K562 (cell line): ENCODE results near the gene MCAT. TPM values are rescaled to one million over a fixed set of nuclear protein-coding genes. Genes with fewer than 3 reads are reported as not detected.

ENCODE experiments used
- ATAC-seq: fragments of 200-7000 bp; cut with Tn5 transposase; 3 replicates; pipeline ENCODE4 v1.9.1; 2020; ENCODE audit warnings: moderate library complexity
- BruUV-seq: library from RNA; stranded (reverse); fragments of 400-500 nt; replicated peaks from 2 replicates; lab custom pipeline; 2021; lab: Mats Ljungman, UMichigan
- CTCF ChIA-PET: fragments of 300-600 bp; formaldehyde crosslinking; extraction: SDS; loops from one replicate; lab custom pipeline; 2021; ENCODE audit warnings: low intra/inter-chr PET ratio; lab: Yijun Ruan, JAX
- POLR2A ChIA-PET: fragments of 300-600, 350-650 bp; sonication (Branson Sonifier 250); formaldehyde crosslinking; extraction: SDS; loops from one replicate; lab custom pipeline; 2021; ENCODE audit warnings: antibody characterized with exemption, inconsistent platforms; lab: Yijun Ruan, JAX
- DNase-seq, 4 experiments: peaks; one replicate each; pipeline versions ENCODE4 v3.0.0 to v3.0.0-alpha.2; 2011 to 2018; ENCODE audit warnings: low spot score in 3 of 4, mixed read lengths in 3 of 4; ENCODE audit errors: extremely low read depth in 1 of 4
- FAIRE-seq: peaks from 2 replicates; lab custom pipeline; 2011; peaks lifted over from hg19 to GRCh38; lab: Jason Lieb, UNC
- H2AFZ ChIP-seq: 2 replicates; pipeline ENCODE4 v1.6.0; 2011; ENCODE audit warnings: low read depth, low read length, control low read depth, inconsistent platforms
- H3K27ac ChIP-seq: fragments of 200-600 bp; 3 replicates; pipeline ENCODE4 v1.8.0; 2011; ENCODE audit warnings: low read depth, mild to moderate bottlenecking, control low read depth, inconsistent platforms, low read length, moderate library complexity, mixed read lengths; ENCODE audit errors: extremely low read depth
- H3K27me3 ChIP-seq, 2 experiments: fragments of 300-600 bp in 1 of 2; 2 replicates in 1 of 2; 3 replicates in 1 of 2; pipeline versions ENCODE4 v1.6.0 to v1.8.0; 2011; ENCODE audit warnings: inconsistent platforms in 2 of 2, low read length in 2 of 2, mild to moderate bottlenecking in 1 of 2, mixed read lengths in 1 of 2, moderate library complexity in 1 of 2; ENCODE audit not compliant: control insufficient read depth in 2 of 2, insufficient read depth in 2 of 2
- H3K36me3 ChIP-seq: fragments of 300-600 bp; 3 replicates; pipeline ENCODE4 v1.8.0; 2011; ENCODE audit warnings: mild to moderate bottlenecking, low read length, inconsistent platforms; ENCODE audit not compliant: control insufficient read depth, insufficient read depth
- H3K4me1 ChIP-seq, 2 experiments: fragments of 200-600 bp in 1 of 2; replicated peaks in 1 of 2; 2 replicates in 1 of 2; 3 replicates in 1 of 2; pipeline versions ENCODE4 v1.5.1 to v1.8.0; 2011; ENCODE audit warnings: inconsistent platforms in 2 of 2, low read length in 2 of 2, mild to moderate bottlenecking in 1 of 2, mixed read lengths in 1 of 2, moderate library complexity in 1 of 2; ENCODE audit not compliant: control insufficient read depth in 2 of 2, insufficient read depth in 2 of 2
- H3K4me2 ChIP-seq: 2 replicates; pipeline ENCODE4 v1.6.1; 2011; ENCODE audit warnings: low read length, control low read depth, inconsistent platforms, mixed read lengths; ENCODE audit not compliant: insufficient read depth
- H3K4me3 ChIP-seq: fragments of 200-600 bp; sonication (generic), shearing (Covaris generic); 2 replicates; pipeline ENCODE4 v1.5.1; 2016; ENCODE audit warnings: control low read depth, inconsistent platforms
- H3K79me2 ChIP-seq: fragments of 200-600 bp; 3 replicates; pipeline ENCODE4 v1.8.0; 2011; ENCODE audit warnings: low read length, inconsistent platforms; ENCODE audit not compliant: control insufficient read depth, insufficient read depth
- H3K9ac ChIP-seq, 2 experiments: 2 replicates each; pipeline versions ENCODE4 v1.6.0 to v1.6.1; 2011; ENCODE audit warnings: low read depth in 2 of 2, low read length in 2 of 2, control low read depth in 1 of 2, inconsistent platforms in 1 of 2, mild to moderate bottlenecking in 1 of 2, mixed read lengths in 1 of 2; ENCODE audit not compliant: insufficient read depth in 1 of 2
- H3K9me1 ChIP-seq: one replicate; pipeline ENCODE4 v1.6.0; 2011; ENCODE audit warnings: inconsistent platforms, mild to moderate bottlenecking, low read length, moderate library complexity; ENCODE audit not compliant: control insufficient read depth, insufficient read depth
- H3K9me3 ChIP-seq: replicated peaks from 2 replicates; pipeline ENCODE4 v1.5.1; 2011; ENCODE audit warnings: low read depth, low read length, inconsistent platforms; ENCODE audit not compliant: control insufficient read depth, insufficient read depth
- H4K20me1 ChIP-seq: replicated peaks from 2 replicates; pipeline ENCODE4 v1.6.1; 2011; ENCODE audit warnings: low read length, inconsistent platforms, mixed read lengths; ENCODE audit not compliant: control insufficient read depth, insufficient read depth
- CHD1 ChIP-seq: fragments of 200-600 bp; sonication (generic); IDR thresholded peaks from one replicate; pipeline ENCODE4 v1.6.1; 2012; ENCODE audit warnings: mild to moderate bottlenecking, moderate library complexity, low read length, inconsistent platforms
- DMBX1 ChIP-seq: fragments of 250-450 bp; sonication (Bioruptor Pico); IDR thresholded peaks from 2 replicates; pipeline ENCODE4 v1.8.0; 2022; ENCODE audit warnings: inconsistent platforms, mild to moderate bottlenecking, moderate library complexity, borderline replicate concordance
- ELK3 ChIP-seq: fragments of 450-650 bp; formaldehyde crosslinking; IDR thresholded peaks from 2 replicates; pipeline ENCODE4 v1.4.0; 2020; ENCODE audit warnings: mild to moderate bottlenecking
- EWSR1 ChIP-seq: fragments of 450-650 bp; IDR thresholded peaks from 2 replicates; pipeline ENCODE4 v1.6.1; 2018; ENCODE audit warnings: borderline replicate concordance, mild to moderate bottlenecking, low read depth, moderate library complexity; ENCODE audit not compliant: partially characterized antibody
- FOS ChIP-seq: IDR thresholded peaks from 3 replicates; pipeline ENCODE4 v1.6.1; 2011; ENCODE audit not compliant: insufficient read length; ENCODE audit errors: extremely low read depth
- HMGN3 ChIP-seq: IDR thresholded peaks from 2 replicates; pipeline ENCODE4 v1.6.1; 2011; ENCODE audit warnings: borderline replicate concordance, low read depth, mild to moderate bottlenecking, mixed read lengths, low read length; ENCODE audit not compliant: insufficient read length; ENCODE audit errors: extremely low read depth
- HOXB6 ChIP-seq: fragments of 250-450 bp; sonication (Bioruptor Pico); IDR thresholded peaks from 2 replicates; pipeline ENCODE4 v1.5.1; 2022; ENCODE audit warnings: mild to moderate bottlenecking, borderline replicate concordance
- KAT7 ChIP-seq: sonication (generic); formaldehyde crosslinking; IDR thresholded peaks from 2 replicates; pipeline ENCODE4 v1.8.0; 2022; ENCODE audit warnings: missing genetic modification reagents, mild to moderate bottlenecking, borderline replicate concordance
- NONO ChIP-seq, 2 experiments: fragments of 200-400 bp in 1 of 2; fragments of 450-650 bp in 1 of 2; formaldehyde crosslinking in 1 of 2; IDR thresholded peaks; 2 replicates each; pipeline ENCODE4 v1.6.1; 2017; ENCODE audit warnings: low read depth in 2 of 2, mild to moderate bottlenecking in 2 of 2, moderate library complexity in 2 of 2, low read length in 1 of 2
- SLC30A9 ChIP-seq: fragments of 250-450 bp; sonication (Bioruptor Pico); IDR thresholded peaks from 2 replicates; pipeline ENCODE4 v1.8.0; 2022; ENCODE audit warnings: mild to moderate bottlenecking, moderate library complexity
- STAG1 ChIP-seq: sonication (generic); formaldehyde crosslinking; IDR thresholded peaks from 2 replicates; pipeline ENCODE4 v1.5.0; 2020; ENCODE audit warnings: missing genetic modification reagents, borderline replicate concordance
- TEAD2 ChIP-seq: fragments of 450-650 bp; IDR thresholded peaks from 2 replicates; pipeline ENCODE4 v1.6.1; 2016; ENCODE audit warnings: missing genetic modification characterization, control low read depth, missing compliant biosample characterization
- XRCC5 ChIP-seq: fragments of 200-400 bp; formaldehyde crosslinking; IDR thresholded peaks from 2 replicates; pipeline ENCODE4 v1.6.1; 2017; ENCODE audit warnings: low read depth, mild to moderate bottlenecking, low read length
- ZNF174 ChIP-seq: fragments of 250-450 bp; sonication (Bioruptor Pico); IDR thresholded peaks from 2 replicates; pipeline ENCODE4 v1.4.0; 2020; ENCODE audit warnings: mild to moderate bottlenecking
- ZNF239 ChIP-seq: fragments of 250-450 bp; sonication (Bioruptor Pico); IDR thresholded peaks from 2 replicates; pipeline ENCODE4 v1.4.0; 2020; ENCODE audit warnings: mild to moderate bottlenecking
- ZNF282 ChIP-seq: sonication (generic); formaldehyde crosslinking; IDR thresholded peaks from 2 replicates; pipeline ENCODE4 v1.8.1; 2023; ENCODE audit warnings: missing genetic modification reagents
- ZNF3 ChIP-seq: fragments of 250-450 bp; sonication (Bioruptor Pico); IDR thresholded peaks from 2 replicates; pipeline ENCODE4 v1.5.0; 2021; ENCODE audit warnings: mild to moderate bottlenecking, moderate library complexity
- ZNF511 ChIP-seq: sonication (generic); formaldehyde crosslinking; IDR thresholded peaks from 2 replicates; pipeline ENCODE4 v1.8.0; 2022; ENCODE audit warnings: mild to moderate bottlenecking, missing genetic modification reagents
- WGBS: fragments of 100-300 bp; shearing (Covaris generic); methylation state at CpG from one replicate; pipeline ENCODE4 v1.1.6; 2016; ENCODE audit warnings: low coverage, mixed read lengths; ENCODE audit not compliant: insufficient coverage; ENCODE audit errors: missing lambda C conversion rate; 5-methylcytosine and 5-hydroxymethylcytosine counted together
- in situ Hi-C: fragments of 300-500 bp; cut with MboI; formaldehyde crosslinking; loops from 4 replicates; pipeline ENCODE4 v1.15.0; 2018; ENCODE audit warnings: inconsistent platforms, mixed read lengths
- intact Hi-C: fragments of 100-400 bp; cut with micrococcal nuclease; formaldehyde crosslinking; loops from 2 replicates; pipeline ENCODE4 v1.14.2; 2022
- polyA plus RNA-seq, 8 experiments: library from polyadenylated mRNA; depleted of rRNA in 4 of 8; stranded (reverse) in 5 of 8; unstranded in 3 of 8; fragments of >200 nt; fragmentation: Nextera tagmentation in 2 of 8; fragmentation: Illumina TruSeq in 1 of 8; extraction: Ambion mirVana in 2 of 8; extraction: Trizol in 1 of 8; gene quantifications; 2 replicates each; pipeline versions ENCODE4 v1.2.1 to v1.2.3, GENCODE V29; 2011 to 2014; ENCODE audit warnings: inconsistent platforms in 1 of 8, missing spikeins in 1 of 8
- total RNA-seq, 7 experiments: library from RNA; depleted of rRNA in 6 of 7; stranded (reverse); fragments of >200 nt in 6 of 7; fragmentation: Illumina TruSeq in 2 of 7; extraction: Trizol in 2 of 7; gene quantifications; 2 replicates each; pipeline versions ENCODE4 v1.2.1 to v1.2.3, GENCODE V29; 2011 to 2021; ENCODE audit warnings: low replicate concordance in 1 of 7

MCAT gene
- total and polyA plus RNA-seq, 9 of the 15 experiments (the other 6 are each of a cell fraction or from before 2014, with no cell fraction given), result 3.3 to 27.8 (median 13.9) TPM

GRCh38 chr22:43188829-43189545 is 45.8 kb upstream of the MCAT start:
- intact Hi-C loops, result loop anchor here (5.0 kb wide), 1 partner anchor 38 kb away; no protein-coding TSS in a partner anchor
- Histone ChIP-seq H3K4me1 (peaks cover 10 to 15% of the 10 kb centered on the region in 2 experiments; a peak in 4 of 5 replicates), H3K9me1 (no peaks in the 10 kb centered on the region), H3K9me3 (no peaks in the 10 kb centered on the region), H4K20me1 (no peaks in the 10 kb centered on the region), H3K4me3 (no peak overlapping the region), H3K9ac (peak overlapping the region in 1 of 2 experiments; percentile 20; a peak in 1 of 4 replicates), H3K4me2 (no peak overlapping the region)
- 74% methylated on average over 5 of the region's 5 CpGs for WGBS
- FAIRE-seq, result no peak
- CTCF ChIA-PET, result no interaction called here
- ATAC-seq, result no peak
- DNase-seq, result peak in 1 of 4 experiments; percentile 8
- BruUV-seq, result no TSS peak
- TF ChIP-seq TEAD2 (tag) (no peak), CHD1 (no peak), ELK3 (CRISPR knock-in tag) (no peak), SLC30A9 (no peak), NONO (IDR thresholded peaks at IDR 0.05; ENCODE audit: low read depth in 2 of 2, low read length in 1 of 2) (no peak), KAT7 (CRISPR knock-in tag) (no peak), EWSR1 (no peak), STAG1 (CRISPR knock-in tag) (no peak), HMGN3 (no peak), XRCC5 (no peak), ZNF282 (CRISPR knock-in tag) (no peak), ZNF174 (CRISPR knock-in tag) (no peak), DMBX1 (CRISPR knock-in tag) (no peak), HOXB6 (CRISPR knock-in tag) (no peak), ZNF239 (CRISPR knock-in tag) (no peak), FOS (no peak), ZNF3 (CRISPR knock-in tag) (no peak), ZNF511 (no peak)
- TF ChIP-seq, all 486 proteins: peak for 0
- Histone ChIP-seq H3K27ac (no peak overlapping the region), H3K36me3 (peaks cover 9% of the 10 kb centered on the region; the same call in 2 of the 3 replicates), H3K27me3 (no peaks in the 10 kb centered on the region), H3K79me2 (peaks cover 28% of the 10 kb centered on the region), H2AFZ (peak overlapping the region; percentile 55; the same call in 1 of the 2 replicates)
- in situ Hi-C loops, result no loop called here
- POLR2A ChIA-PET, result no interaction called here
